Mesenchymal stem cell (in vitro differentiated cells and primary cell): ENCODE results near the gene ORMDL3.
"Not testable (repeated sequence)": the region's sequence is repeated elsewhere in the genome, so short reads cannot be mapped to it uniquely, and the experiment has no call there.

Experiments used
- DNase-seq: peaks from one replicate; pipeline ENCODE4 v3.0.0-alpha.2; 2013
- H2AFZ ChIP-seq: one replicate; pipeline ENCODE4 v1.6.1; 2013; ENCODE audit warnings: low read depth, mild to moderate bottlenecking, control low read depth, inconsistent platforms, low read length, moderate library complexity
- H2AK5ac ChIP-seq: 2 replicates; pipeline ENCODE4 v1.6.1; 2013; ENCODE audit warnings: low read length, moderate library complexity, mild to moderate bottlenecking, inconsistent platforms; ENCODE audit not compliant: severe bottlenecking
- H2BK120ac ChIP-seq: one replicate; pipeline ENCODE4 v1.6.1; 2013; ENCODE audit warnings: low read depth, mild to moderate bottlenecking, inconsistent platforms, low read length, moderate library complexity
- H2BK12ac ChIP-seq, 2 experiments: one replicate each; pipeline ENCODE4 v1.6.1; 2013; ENCODE audit warnings: inconsistent platforms in 2 of 2, low read length in 2 of 2, mild to moderate bottlenecking in 2 of 2, moderate library complexity in 2 of 2, control low read depth in 1 of 2
- H2BK15ac ChIP-seq: one replicate; pipeline ENCODE4 v1.6.1; 2013; ENCODE audit warnings: mild to moderate bottlenecking, low read depth, inconsistent platforms; ENCODE audit not compliant: poor library complexity, severe bottlenecking
- H2BK5ac ChIP-seq: 2 replicates; pipeline ENCODE4 v1.6.1; 2013; ENCODE audit warnings: low read depth, mild to moderate bottlenecking, low read length, control low read depth, inconsistent platforms; ENCODE audit not compliant: poor library complexity, severe bottlenecking
- H3K14ac ChIP-seq, 2 experiments: one replicate each; pipeline ENCODE4 v1.6.1; 2013; ENCODE audit warnings: inconsistent platforms in 2 of 2, low read length in 2 of 2, control low read depth in 1 of 2, mild to moderate bottlenecking in 1 of 2, moderate library complexity in 1 of 2
- H3K18ac ChIP-seq, 2 experiments: one replicate each; pipeline ENCODE4 v1.6.1; 2013; ENCODE audit warnings: inconsistent platforms in 2 of 2, low read length in 2 of 2, control low read depth in 1 of 2, low read depth in 1 of 2, mild to moderate bottlenecking in 1 of 2
- H3K23ac ChIP-seq, 2 experiments: one replicate each; pipeline ENCODE4 v1.6.1; 2013; ENCODE audit warnings: inconsistent platforms in 2 of 2, low read length in 2 of 2, mild to moderate bottlenecking in 2 of 2, moderate library complexity in 2 of 2, control low read depth in 1 of 2
- H3K27ac ChIP-seq: 2 replicates; pipeline ENCODE4 v1.5.1; 2013; ENCODE audit warnings: mild to moderate bottlenecking, moderate library complexity, low read length, control low read depth, inconsistent platforms; ENCODE audit not compliant: poor library complexity, severe bottlenecking
- H3K27me3 ChIP-seq, 2 experiments: 2 replicates each; pipeline versions ENCODE4 v1.6.1 to v1.7.0; 2013; ENCODE audit warnings: low read length in 2 of 2, mild to moderate bottlenecking in 2 of 2, moderate library complexity in 2 of 2, control low read depth in 1 of 2, inconsistent platforms in 1 of 2; ENCODE audit not compliant: control insufficient read depth in 1 of 2, insufficient read depth in 1 of 2
- H3K36me3 ChIP-seq, 2 experiments: 2 replicates each; pipeline versions ENCODE4 v1.6.1 to v1.7.0; 2013; ENCODE audit warnings: low read length in 2 of 2, control low read depth in 1 of 2, inconsistent platforms in 1 of 2, low read depth in 1 of 2, mild to moderate bottlenecking in 1 of 2; ENCODE audit not compliant: insufficient read depth in 2 of 2, control insufficient read depth in 1 of 2
- H3K4ac ChIP-seq, 2 experiments: one replicate each; pipeline ENCODE4 v1.6.1; 2013; ENCODE audit warnings: inconsistent platforms in 2 of 2, low read length in 2 of 2, mild to moderate bottlenecking in 2 of 2, moderate library complexity in 2 of 2, control low read depth in 1 of 2, low read depth in 1 of 2
- H3K4me1 ChIP-seq: 2 replicates; pipeline ENCODE4 v1.6.1; 2013; ENCODE audit warnings: low read depth, low read length, control low read depth; ENCODE audit not compliant: control insufficient read depth, insufficient read depth
- H3K4me2 ChIP-seq: 2 replicates; pipeline ENCODE4 v1.6.1; 2013; ENCODE audit warnings: low read length, mild to moderate bottlenecking, inconsistent platforms; ENCODE audit not compliant: poor library complexity, severe bottlenecking
- H3K4me3 ChIP-seq, 2 experiments: 2 replicates each; pipeline versions ENCODE4 v1.5.1 to v1.7.0; 2013; ENCODE audit warnings: low read length in 2 of 2, mild to moderate bottlenecking in 2 of 2, control low read depth in 1 of 2, low read depth in 1 of 2; ENCODE audit not compliant: insufficient read depth in 1 of 2
- H3K79me1 ChIP-seq: replicated peaks from 2 replicates; pipeline ENCODE4 v1.6.1; 2013; ENCODE audit warnings: mild to moderate bottlenecking, control low read depth, low read length, inconsistent platforms; ENCODE audit not compliant: poor library complexity, severe bottlenecking
- H3K9ac ChIP-seq: 2 replicates; pipeline ENCODE4 v1.7.0; 2013; ENCODE audit warnings: mild to moderate bottlenecking, low read length, moderate library complexity
- H3K9me3 ChIP-seq: 2 replicates; pipeline ENCODE4 v1.7.0; 2013; ENCODE audit warnings: mild to moderate bottlenecking, low read length; ENCODE audit not compliant: control insufficient read depth
- H4K8ac ChIP-seq: one replicate; pipeline ENCODE4 v1.6.1; 2013; ENCODE audit warnings: inconsistent platforms, mild to moderate bottlenecking, low read length, moderate library complexity
- H4K91ac ChIP-seq: one replicate; pipeline ENCODE4 v1.6.1; 2013; ENCODE audit warnings: mild to moderate bottlenecking, low read length, inconsistent platforms
- WGBS: methylation state at CpG from one replicate; pipeline ENCODE4 v1.1.7; 2013; ENCODE audit warnings: mixed read lengths; 5-methylcytosine and 5-hydroxymethylcytosine counted together

The ORMDL3 gene

GRCh38 chr17:39949028-39949427, 21.6 kb upstream of the ORMDL3 start:
- Histone ChIP-seq H3K23ac (no peak overlapping the region), H3K4ac (no peak overlapping the region), H3K4me3 (no peak overlapping the region), H2AFZ (no peak overlapping the region), H2AK5ac (no peak overlapping the region), H3K27ac (no peak overlapping the region), H2BK5ac (no peak overlapping the region), H3K4me2 (no peak overlapping the region), H4K8ac (no peak overlapping the region), H3K79me1 (no peaks in the 10 kb centered on the region), H2BK15ac (no peak overlapping the region), H3K9me3 (no peaks in the 10 kb centered on the region), H4K91ac (no peak overlapping the region), H3K36me3 (no peaks in the 10 kb centered on the region), H3K4me1 (peaks cover 9% of the 10 kb centered on the region), H3K27me3 (peaks cover 0 to 6% of the 10 kb centered on the region in 2 experiments), H2BK12ac (no peak overlapping the region), H3K14ac (no peak overlapping the region), H3K9ac (no peak overlapping the region), H2BK120ac (no peak overlapping the region), H3K18ac (no peak overlapping the region)
- WGBS, result 90% methylated on average over 2 of the region's 2 CpGs
- DNase-seq, result no peak

- not testable (repeated sequence) for H3K23ac ChIP-seq, H3K14ac ChIP-seq, H3K4me3 ChIP-seq, DNase-seq, H4K8ac ChIP-seq, H3K27me3 ChIP-seq, H4K91ac ChIP-seq, H3K4me2 ChIP-seq, H2BK15ac ChIP-seq, H2BK5ac ChIP-seq, H2BK12ac ChIP-seq, H2BK120ac ChIP-seq, H2AFZ ChIP-seq, H3K27ac ChIP-seq, H2AK5ac ChIP-seq, H3K9me3 ChIP-seq, H3K4me1 ChIP-seq, H3K18ac ChIP-seq, H3K79me1 ChIP-seq, H3K4ac ChIP-seq, H3K36me3 ChIP-seq, H3K9ac ChIP-seq
- WGBS, result 66% methylated on average over 4 of the region's 5 CpGs
Measured at GRCh38 chr17:39948489-39948828, 21.1 kb upstream of the ORMDL3 start.

- Histone ChIP-seq H3K9me3 (no peaks in the 10 kb centered on the region), H3K27ac (no peak overlapping the region), H3K4me3 (no peak overlapping the region), H2AFZ (no peak overlapping the region), H2BK120ac (no peak overlapping the region), H3K4ac (no peak overlapping the region), H2BK12ac (no peak overlapping the region), H3K79me1 (no peaks in the 10 kb centered on the region), H3K36me3 (no peaks in the 10 kb centered on the region), H4K8ac (no peak overlapping the region), H3K4me2 (no peak overlapping the region), H3K4me1 (no peaks in the 10 kb centered on the region), H3K9ac (no peak overlapping the region), H3K23ac (no peak overlapping the region), H2AK5ac (no peak overlapping the region), H3K14ac (no peak overlapping the region), H3K18ac (no peak overlapping the region), H3K27me3 (peaks cover 8 to 12% of the 10 kb centered on the region in 2 experiments), H2BK5ac (no peak overlapping the region), H2BK15ac (no peak overlapping the region), H4K91ac (no peak overlapping the region)
- no peak for DNase-seq
- WGBS, result 82% methylated on average over 15 of the region's 15 CpGs
Measured at GRCh38 chr17:39946551-39947330, 19.3 kb upstream of the ORMDL3 start.

GRCh38 chr17:39944393-39944711, 17.0 kb upstream of the ORMDL3 start:
- Histone ChIP-seq H2BK15ac (no peak overlapping the region), H3K27me3 (peaks cover 8 to 12% of the 10 kb centered on the region in 2 experiments), H3K4me2 (no peak overlapping the region), H3K4me1 (peaks cover 6% of the 10 kb centered on the region), H3K36me3 (no peaks in the 10 kb centered on the region), H3K18ac (no peak overlapping the region), H4K91ac (no peak overlapping the region), H3K23ac (no peak overlapping the region), H3K4ac (no peak overlapping the region), H2BK5ac (no peak overlapping the region), H3K27ac (no peak overlapping the region), H2BK12ac (no peak overlapping the region), H3K14ac (no peak overlapping the region), H2AFZ (no peak overlapping the region), H4K8ac (no peak overlapping the region), H2AK5ac (no peak overlapping the region), H3K9me3 (no peaks in the 10 kb centered on the region), H3K9ac (no peak overlapping the region), H3K4me3 (no peak overlapping the region), H3K79me1 (no peaks in the 10 kb centered on the region), H2BK120ac (no peak overlapping the region)
- no peak for DNase-seq
- WGBS, result 87% methylated on average over 16 of the region's 16 CpGs
